ENCODE measurements around the gene FAM25G. TPM values are rescaled to one million over a fixed set of nuclear protein-coding genes. Genes with fewer than 3 reads are reported as not detected.

Gene FAM25G
- total and polyA plus RNA-seq, 2 of the 8 experiments (the other 6 are each of a cell fraction or from before 2014, with no cell fraction given) = not detected

DNA sequence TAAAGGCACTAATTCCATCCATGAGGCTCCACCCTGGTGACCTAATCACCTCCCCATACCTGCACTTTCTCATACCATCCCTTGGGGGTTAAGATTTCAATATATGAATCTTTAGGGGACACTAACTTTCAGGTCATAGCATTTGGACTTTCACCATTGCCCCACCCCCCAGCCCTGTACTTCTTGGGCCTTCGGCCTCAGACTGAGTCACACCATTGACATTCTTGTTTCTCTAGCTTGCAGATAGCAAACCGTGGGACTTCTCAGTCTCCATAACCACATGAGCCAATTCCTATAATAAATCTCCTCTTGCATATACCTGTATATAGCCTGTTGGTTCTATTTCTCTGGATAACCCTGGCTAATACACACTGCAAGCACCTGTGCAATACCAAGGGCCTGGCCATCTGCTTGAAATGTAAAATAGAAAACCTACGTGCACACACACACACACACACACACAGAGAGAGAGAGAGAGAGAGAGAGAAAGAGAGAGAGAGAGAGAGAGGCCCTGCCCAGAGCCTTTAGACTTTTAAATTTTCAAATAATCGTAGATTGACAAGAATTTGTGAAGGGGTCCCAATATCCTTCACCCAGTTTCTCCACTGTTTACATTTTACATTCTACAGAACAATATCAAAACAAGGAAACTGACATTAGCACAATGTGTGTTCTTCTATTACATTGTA is 32.9 kb downstream of the FAM25G start (continued):
- TF ChIP-seq CHD7 (IDR thresholded peaks at IDR 0.05; ENCODE audit: insufficient replicate concordance, low read length) (no peak), MAFK (IDR thresholded peaks at IDR 0.05; ENCODE audit: low read depth, low read length) (no peak), HDAC2 (IDR thresholded peaks at IDR 0.05; ENCODE audit: borderline replicate concordance in 1 of 2, low read depth in 2 of 2, low read length in 2 of 2) (no peak), POLR2A (IDR thresholded peaks at IDR 0.05; ENCODE audit: control extremely low read depth in 1 of 2, low read depth in 2 of 2, low read length in 2 of 2) (no peak), EGR1 (IDR thresholded peaks at IDR 0.05; ENCODE audit: borderline replicate concordance, low read depth, low read length) (no peak), TCF12 (IDR thresholded peaks at IDR 0.05; ENCODE audit: low read depth, low read length) (no peak), RBBP5 (IDR thresholded peaks at IDR 0.05; ENCODE audit: borderline replicate concordance, low read depth, low read length) (no peak), CBX5 (IDR thresholded peaks at IDR 0.05; ENCODE audit: low read depth, low read length) (no peak), POU5F1 (IDR thresholded peaks at IDR 0.05; ENCODE audit: low read depth, low read length) (no peak), KDM5A (IDR thresholded peaks at IDR 0.05; ENCODE audit: low read length) (no peak), TAF1 (IDR thresholded peaks at IDR 0.05; ENCODE audit: low read depth, low read length) (no peak)
